HepG2 (cell line): ENCODE results near the gene ADARB2. TPM values are rescaled to one million over a fixed set of nuclear protein-coding genes. Genes with fewer than 3 reads are reported as not detected.

Experiments used
- ATAC-seq: fragments of 200-7000 bp; cut with Tn5 transposase; 3 replicates; pipeline ENCODE4 v1.9.1; 2020; ENCODE audit warnings: mild to moderate bottlenecking, moderate library complexity
- BruUV-seq: library from RNA; stranded (reverse); fragments of 400-500 nt; replicated peaks from 2 replicates; lab custom pipeline; 2021; lab: Mats Ljungman, UMichigan
- CTCF ChIA-PET: fragments of 300-600 bp; formaldehyde crosslinking; extraction: SDS; loops from one replicate; lab custom pipeline; 2021; ENCODE audit warnings: low total read pairs, inconsistent platforms, low intra/inter-chr PET ratio; lab: Yijun Ruan, JAX
- POLR2A ChIA-PET: fragments of 350-600 bp; sonication (Branson Sonifier 250); formaldehyde crosslinking; loops from one replicate; lab custom pipeline; 2020; ENCODE audit warnings: antibody characterized with exemption, inconsistent platforms; lab: Yijun Ruan, JAX
- DNase-seq: peaks from one replicate; pipeline ENCODE4 v3.0.0-alpha.2; 2015; ENCODE audit warnings: low spot score
- FAIRE-seq: peaks from 3 replicates; lab custom pipeline; 2011; peaks lifted over from hg19 to GRCh38; lab: Jason Lieb, UNC
- H2AFZ ChIP-seq: one replicate; pipeline ENCODE4 v1.6.1; 2011; ENCODE audit warnings: low read length, inconsistent platforms
- H3K27ac ChIP-seq: fragments of 300-600 bp; 3 replicates; pipeline ENCODE4 v1.8.0; 2011; ENCODE audit warnings: mixed run types, mild to moderate bottlenecking, mixed read lengths, low read length, inconsistent platforms; ENCODE audit not compliant: insufficient read depth; ENCODE audit errors: extremely low read length
- H3K27me3 ChIP-seq, 2 experiments: fragments of 200-600 bp in 1 of 2; 2 replicates in 1 of 2; 3 replicates in 1 of 2; pipeline versions ENCODE4 v1.6.0 to v1.8.0; 2011; ENCODE audit warnings: low read length in 2 of 2, mild to moderate bottlenecking in 2 of 2, moderate library complexity in 2 of 2, inconsistent platforms in 1 of 2; ENCODE audit not compliant: insufficient read depth in 2 of 2, control insufficient read depth in 1 of 2
- H3K36me3 ChIP-seq, 2 experiments: fragments of 200-600 bp in 1 of 2; replicated peaks in 1 of 2; 2 replicates in 1 of 2; 3 replicates in 1 of 2; pipeline versions ENCODE4 v1.5.1 to v1.8.0; 2011; ENCODE audit warnings: low read length in 2 of 2, inconsistent platforms in 1 of 2; ENCODE audit not compliant: insufficient read depth in 2 of 2, control insufficient read depth in 1 of 2
- H3K4me1 ChIP-seq: 2 replicates; pipeline ENCODE4 v1.5.1; 2012; ENCODE audit warnings: low read length, inconsistent platforms; ENCODE audit not compliant: insufficient read depth
- H3K4me2 ChIP-seq: 2 replicates; pipeline ENCODE4 v1.6.0; 2011; ENCODE audit warnings: low read depth, low read length, inconsistent platforms
- H3K4me3 ChIP-seq, 3 experiments: fragments of 200-600 bp in 1 of 3; sonication (generic), shearing (Covaris generic) in 1 of 3; replicated peaks in 1 of 3; 2 replicates each; pipeline ENCODE4 v1.5.1; 2011 to 2016; ENCODE audit warnings: low read length in 3 of 3, inconsistent platforms in 2 of 3, low read depth in 2 of 3, mild to moderate bottlenecking in 2 of 3, control low read depth in 1 of 3, mixed read lengths in 1 of 3; ENCODE audit not compliant: insufficient read depth in 1 of 3
- H3K79me2 ChIP-seq: one replicate; pipeline ENCODE4 v1.6.1; 2011; ENCODE audit warnings: low read length, inconsistent platforms; ENCODE audit not compliant: insufficient read depth
- H3K9ac ChIP-seq: 2 replicates; pipeline ENCODE4 v1.6.0; 2011; ENCODE audit warnings: mild to moderate bottlenecking, low read depth, low read length, inconsistent platforms; ENCODE audit not compliant: insufficient read depth
- H3K9me3 ChIP-seq: 2 replicates; pipeline ENCODE4 v1.5.1; 2012; ENCODE audit warnings: mild to moderate bottlenecking, low read length
- H4K20me1 ChIP-seq: 2 replicates; pipeline ENCODE4 v1.6.0; 2011; ENCODE audit warnings: inconsistent platforms, mild to moderate bottlenecking, low read length, moderate library complexity; ENCODE audit not compliant: insufficient read depth
- CBX2 ChIP-seq, 2 experiments: fragments of 200-600 bp in 1 of 2; sonication (generic); formaldehyde crosslinking in 1 of 2; IDR thresholded peaks; 2 replicates each; pipeline versions ENCODE4 v1.7.0 to v1.8.1; 2018 to 2022; ENCODE audit warnings: low read depth in 2 of 2, low read length in 1 of 2, mild to moderate bottlenecking in 1 of 2, missing genetic modification reagents in 1 of 2
- ELF1 ChIP-seq: sonication (generic); formaldehyde crosslinking; IDR thresholded peaks from 2 replicates; pipeline ENCODE4 v1.4.0; 2020; ENCODE audit warnings: missing genetic modification reagents
- HOXA5 ChIP-seq: sonication (generic); formaldehyde crosslinking; IDR thresholded peaks from 2 replicates; pipeline ENCODE4 v1.4.0; 2020; ENCODE audit warnings: missing genetic modification reagents
- JARID2 ChIP-seq: sonication (generic); formaldehyde crosslinking; IDR thresholded peaks from 2 replicates; pipeline ENCODE4 v1.8.1; 2023; ENCODE audit warnings: missing genetic modification reagents, inconsistent platforms; ENCODE audit not compliant: insufficient replicate concordance
- MEF2D ChIP-seq: sonication (generic); formaldehyde crosslinking; IDR thresholded peaks from 2 replicates; pipeline ENCODE4 v1.5.1; 2020; ENCODE audit warnings: mild to moderate bottlenecking, missing genetic modification reagents
- SKI ChIP-seq: fragments of 450-650 bp; IDR thresholded peaks from one replicate; pipeline ENCODE4 v1.6.1; 2018; ENCODE audit warnings: mild to moderate bottlenecking; ENCODE audit not compliant: partially characterized antibody
- SMYD3 ChIP-seq: sonication (generic); formaldehyde crosslinking; IDR thresholded peaks from 2 replicates; pipeline ENCODE4 v1.8.1; 2023; ENCODE audit warnings: mild to moderate bottlenecking, missing genetic modification reagents
- SP1 ChIP-seq, 2 experiments: fragments of 450-650 bp in 1 of 2; sonication (generic) in 1 of 2; formaldehyde crosslinking in 1 of 2; IDR thresholded peaks; 2 replicates each; pipeline versions ENCODE4 v1.4.0 to v1.6.1; 2016 to 2020; ENCODE audit warnings: missing genetic modification reagents in 1 of 2
- SRSF9 ChIP-seq: fragments of 200-400 bp; formaldehyde crosslinking; IDR thresholded peaks from 2 replicates; pipeline ENCODE4 v1.6.1; 2018; ENCODE audit warnings: borderline replicate concordance, mild to moderate bottlenecking, low read depth, low read length; ENCODE audit not compliant: insufficient read depth, poor library complexity, severe bottlenecking
- TARDBP ChIP-seq: sonication (generic); formaldehyde crosslinking; IDR thresholded peaks from 2 replicates; pipeline ENCODE4 v1.8.0; 2022; ENCODE audit warnings: mild to moderate bottlenecking, missing genetic modification reagents
- ZBTB2 ChIP-seq: sonication (generic); formaldehyde crosslinking; IDR thresholded peaks from 2 replicates; pipeline ENCODE4 v1.8.0; 2022; ENCODE audit warnings: low read depth, missing genetic modification reagents
- ZBTB7B ChIP-seq: sonication (generic); formaldehyde crosslinking; IDR thresholded peaks from 2 replicates; pipeline ENCODE4 v1.4.0; 2020; ENCODE audit warnings: missing genetic modification reagents
- ZNF383 ChIP-seq: sonication (generic); formaldehyde crosslinking; IDR thresholded peaks from 2 replicates; pipeline ENCODE4 v1.4.0; 2020; ENCODE audit warnings: missing genetic modification reagents, mild to moderate bottlenecking, borderline replicate concordance
- ZNF546 ChIP-seq: sonication (generic); formaldehyde crosslinking; conservative IDR thresholded peaks from 2 replicates; pipeline ENCODE4 v1.8.1; 2023; ENCODE audit warnings: mild to moderate bottlenecking, missing genetic modification reagents
- ZNF720 ChIP-seq: sonication (generic); formaldehyde crosslinking; IDR thresholded peaks from 2 replicates; pipeline ENCODE4 v1.4.0; 2020; ENCODE audit warnings: missing genetic modification reagents
- ZNF883 ChIP-seq: sonication (generic); formaldehyde crosslinking; IDR thresholded peaks from 2 replicates; pipeline ENCODE4 v1.5.1; 2020; ENCODE audit warnings: mild to moderate bottlenecking, missing genetic modification reagents; ENCODE audit errors: not compliant biosample characterization
- WGBS: methylation state at CpG from one replicate; pipeline ENCODE4 v1.1.6; 2017; ENCODE audit warnings: low lambda C conversion rate; 5-methylcytosine and 5-hydroxymethylcytosine counted together
- in situ Hi-C: cut with HindIII; loops from 2 replicates; pipeline ENCODE4 v1.10.0; 2017; ENCODE audit warnings: low pct_unique_long_range_greater_than_20kb; ENCODE audit not compliant: extremely low pct_ligation_motif_present
- intact Hi-C: fragments of 100-400 bp; cut with micrococcal nuclease; formaldehyde crosslinking; loops from one replicate; pipeline ENCODE4 v1.10.0; 2022; ENCODE audit not compliant: unreplicated experiment
- polyA plus RNA-seq, 8 experiments: library from polyadenylated mRNA; depleted of rRNA in 3 of 8; stranded (reverse) in 7 of 8; unstranded in 1 of 8; fragments of >200 nt; fragmentation: Illumina TruSeq in 4 of 8; extraction: Trizol in 4 of 8; gene quantifications; 2 replicates each; pipeline versions ENCODE4 v1.2.1 to v1.2.3, GENCODE V29; 2011 to 2016; ENCODE audit warnings: low read depth in 4 of 8, missing spikeins in 1 of 8, mixed read lengths in 1 of 8; ENCODE audit not compliant: insufficient read depth in 1 of 8
- total RNA-seq, 5 experiments: library from RNA; depleted of rRNA; stranded (reverse); fragments of >200 nt; fragmentation: Illumina TruSeq; extraction: Trizol; gene quantifications; 2 replicates each; pipeline ENCODE4 v1.2.3, GENCODE V29; 2016; ENCODE audit warnings: low read depth in 1 of 5
- TF ChIP-seq, protein P1 (sequence below): sonication (generic); formaldehyde crosslinking; conservative IDR thresholded peaks from 2 replicates; pipeline ENCODE4 v1.4.0; 2020; ENCODE audit warnings: missing genetic modification reagents
- TF ChIP-seq, protein P2 (sequence below): sonication (generic); formaldehyde crosslinking; IDR thresholded peaks from 2 replicates; pipeline ENCODE4 v1.8.1; 2023; ENCODE audit warnings: mild to moderate bottlenecking, inconsistent platforms, moderate library complexity, missing genetic modification reagents, borderline replicate concordance
- TF ChIP-seq, protein P3 (sequence below): sonication (generic); formaldehyde crosslinking; IDR thresholded peaks from 2 replicates; pipeline ENCODE4 v1.4.0; 2020; ENCODE audit warnings: low read depth, mild to moderate bottlenecking, missing genetic modification reagents

ADARB2 gene
- total and polyA plus RNA-seq, 2 of the 13 experiments (the other 11 are each of a cell fraction or from before 2014, with no cell fraction given), result not detected

DNA sequence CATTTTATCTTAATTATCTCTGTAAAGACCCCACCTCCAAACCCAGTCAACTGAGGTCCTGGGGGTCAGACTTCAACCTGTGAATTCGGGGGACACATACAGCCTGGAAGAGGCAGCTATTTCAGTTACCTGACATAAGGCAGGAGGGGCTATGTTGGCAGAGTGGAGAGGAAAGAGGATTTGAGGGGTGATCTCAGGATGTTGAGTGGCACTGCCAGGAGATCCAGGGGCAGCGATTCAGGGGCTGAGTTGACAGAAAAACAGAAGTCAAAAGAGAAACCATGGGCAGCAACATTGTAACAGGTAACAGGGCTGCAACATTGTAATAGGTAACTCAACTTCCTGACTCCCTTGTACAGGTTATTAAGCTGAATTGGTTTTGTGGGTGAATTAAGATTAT, 162.6 kb downstream of the ADARB2 start (continued):
- no peak for TF ChIP-seq JARID2 (CRISPR knock-in tag)
- no peak for TF ChIP-seq SMYD3 (CRISPR knock-in tag)
- no peak for TF ChIP-seq MEF2D (CRISPR knock-in tag)
- TF ChIP-seq ZNF546 (CRISPR knock-in tag), result no peak
- TF ChIP-seq ZNF720 (CRISPR knock-in tag), result no peak
- TF ChIP-seq TARDBP (CRISPR knock-in tag), result no peak
- no peak for TF ChIP-seq ZNF883
- TF ChIP-seq SP1 (IDR thresholded peaks at IDR 0.05), result no peak
- TF ChIP-seq SP1 (CRISPR knock-in tag; IDR thresholded peaks at IDR 0.05), result no peak
- TF ChIP-seq, protein P1, sequence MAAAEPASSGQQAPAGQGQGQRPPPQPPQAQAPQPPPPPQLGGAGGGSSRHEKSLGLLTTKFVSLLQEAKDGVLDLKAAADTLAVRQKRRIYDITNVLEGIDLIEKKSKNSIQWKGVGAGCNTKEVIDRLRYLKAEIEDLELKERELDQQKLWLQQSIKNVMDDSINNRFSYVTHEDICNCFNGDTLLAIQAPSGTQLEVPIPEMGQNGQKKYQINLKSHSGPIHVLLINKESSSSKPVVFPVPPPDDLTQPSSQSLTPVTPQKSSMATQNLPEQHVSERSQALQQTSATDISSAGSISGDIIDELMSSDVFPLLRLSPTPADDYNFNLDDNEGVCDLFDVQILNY (CRISPR knock-in tag), result no peak
- TF ChIP-seq HOXA5 (CRISPR knock-in tag), result no peak
- TF ChIP-seq SRSF9, result no peak
- no peak for TF ChIP-seq ZNF383 (CRISPR knock-in tag)
- TF ChIP-seq, protein P2, sequence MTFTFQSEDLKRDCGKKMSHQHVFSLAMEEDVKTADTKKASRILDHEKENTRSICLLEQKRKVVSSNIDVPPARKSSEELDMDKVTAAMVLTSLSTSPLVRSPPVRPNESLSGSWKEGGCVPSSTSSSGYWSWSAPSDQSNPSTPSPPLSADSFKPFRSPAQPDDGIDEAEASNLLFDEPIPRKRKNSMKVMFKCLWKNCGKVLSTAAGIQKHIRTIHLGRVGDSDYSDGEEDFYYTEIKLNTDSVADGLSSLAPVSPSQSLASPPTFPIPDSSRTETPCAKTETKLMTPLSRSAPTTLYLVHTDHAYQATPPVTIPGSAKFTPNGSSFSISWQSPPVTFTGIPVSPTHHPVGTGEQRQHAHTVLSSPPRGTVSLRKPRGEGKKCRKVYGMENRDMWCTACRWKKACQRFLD (CRISPR knock-in tag), result no peak

GRCh38 chr10:1573981-1574380, 163.3 kb downstream of the ADARB2 start:
- no peaks in the 10 kb centered on the region for H3K79me2 ChIP-seq
- ChIA-PET CTCF (no interaction called here), POLR2A (no interaction called here)
- H3K4me2 ChIP-seq, result no peak overlapping the region
- no peak for FAIRE-seq
- no peaks in the 10 kb centered on the region for H4K20me1 ChIP-seq
- ATAC-seq, result no peak
- no peaks in the 10 kb centered on the region for H3K9me3 ChIP-seq
- no peaks in the 10 kb centered on the region for H3K4me1 ChIP-seq
- no peak overlapping the region for H3K4me3 ChIP-seq
- H3K36me3 ChIP-seq, result no peaks in the 10 kb centered on the region
- no peak for DNase-seq
- no peak overlapping the region for H3K27ac ChIP-seq
- H2AFZ ChIP-seq, result no peak overlapping the region
- WGBS, result under 1% methylated on average over 12 of the region's 12 CpGs
- H3K27me3 ChIP-seq, result peaks cover 9 to 40% of the 10 kb centered on the region in 2 experiments; a peak in 4 of 5 replicates
- in situ Hi-C loops (no loop called here), intact Hi-C loops (no loop called here)
- H3K9ac ChIP-seq, result no peak overlapping the region
- BruUV-seq, result no TSS peak
- TF ChIP-seq ZBTB7B (CRISPR knock-in tag) (no peak), ELF1 (CRISPR knock-in tag) (no peak), SKI (no peak), ZBTB2 (CRISPR knock-in tag) (no peak), CBX2 (IDR thresholded peaks at IDR 0.05; ENCODE audit: low read depth, low read length) (no peak), CBX2 (CRISPR knock-in tag; IDR thresholded peaks at IDR 0.05; ENCODE audit: low read depth) (no peak)
- TF ChIP-seq, protein P3, sequence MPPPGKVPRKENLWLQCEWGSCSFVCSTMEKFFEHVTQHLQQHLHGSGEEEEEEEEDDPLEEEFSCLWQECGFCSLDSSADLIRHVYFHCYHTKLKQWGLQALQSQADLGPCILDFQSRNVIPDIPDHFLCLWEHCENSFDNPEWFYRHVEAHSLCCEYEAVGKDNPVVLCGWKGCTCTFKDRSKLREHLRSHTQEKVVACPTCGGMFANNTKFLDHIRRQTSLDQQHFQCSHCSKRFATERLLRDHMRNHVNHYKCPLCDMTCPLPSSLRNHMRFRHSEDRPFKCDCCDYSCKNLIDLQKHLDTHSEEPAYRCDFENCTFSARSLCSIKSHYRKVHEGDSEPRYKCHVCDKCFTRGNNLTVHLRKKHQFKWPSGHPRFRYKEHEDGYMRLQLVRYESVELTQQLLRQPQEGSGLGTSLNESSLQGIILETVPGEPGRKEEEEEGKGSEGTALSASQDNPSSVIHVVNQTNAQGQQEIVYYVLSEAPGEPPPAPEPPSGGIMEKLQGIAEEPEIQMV, result no peak
